Umbilical cord (tissue), 2 donors: ENCODE measurements around the gene PYHIN1. TPM values are rescaled to one million over a fixed set of nuclear protein-coding genes. Genes with fewer than 3 reads are reported as not detected.
"Not testable (repeated sequence)": the region's sequence is repeated elsewhere in the genome, so short reads cannot be mapped to it uniquely, and the experiment has no call there.

ENCODE experiments used
- DNase-seq: peaks from one replicate; pipeline ENCODE4 v3.0.0-alpha.2; 2015; ENCODE audit warnings: low spot score
- total RNA-seq: library from RNA; depleted of rRNA; stranded (reverse); fragments of >200 nt; gene quantifications from one replicate; pipeline ENCODE4 v1.2.3, GENCODE V29; 2014; ENCODE audit warnings: low replicate concordance; ENCODE audit not compliant: insufficient read depth

PYHIN1 gene
- total RNA-seq, 1 donor from 2014 or later, result 5.8 TPM

- DNase-seq, result no peak
Measured at GRCh38 chr1:158979229-158979628, 47.9 kb downstream of the PYHIN1 start.

- no peak for DNase-seq
Measured at GRCh38 chr1:158983235-158983634, 51.9 kb downstream of the PYHIN1 start.

GRCh38 chr1:158984386-158984785 is 53.0 kb downstream of the PYHIN1 start:
- DNase-seq, result no peak

GRCh38 chr1:158989424-158989823 is 58.1 kb downstream of the PYHIN1 start:
- peak; percentile 30 for DNase-seq

GRCh38 chr1:158992787-158993312 is 61.5 kb downstream of the PYHIN1 start:
- no peak for DNase-seq

GRCh38 chr1:158996998-158997397 is 65.6 kb downstream of the PYHIN1 start:
- no peak for DNase-seq

- no peak for DNase-seq
Measured at GRCh38 chr1:158998037-158998780, 66.9 kb downstream of the PYHIN1 start.

- DNase-seq, result peak; percentile 85
Measured at GRCh38 chr1:158998781-158999161, 67.4 kb downstream of the PYHIN1 start.

- peak; percentile 96 for DNase-seq
Measured at GRCh38 chr1:158999316-159000069, 68.1 kb downstream of the PYHIN1 start.

- no peak for DNase-seq
Measured at GRCh38 chr1:159000070-159000409, 68.7 kb downstream of the PYHIN1 start.

- DNase-seq, result peak; percentile 90
Measured at GRCh38 chr1:159000625-159001024, 69.3 kb downstream of the PYHIN1 start.

- DNase-seq, result no peak
Measured at GRCh38 chr1:159005161-159005560, 73.8 kb downstream of the PYHIN1 start.

GRCh38 chr1:159005676-159006075 is 74.3 kb downstream of the PYHIN1 start:
- no peak for DNase-seq

GRCh38 chr1:159006210-159006807 is 75.0 kb downstream of the PYHIN1 start:
- not testable (repeated sequence) for DNase-seq

- DNase-seq, result no peak
Measured at GRCh38 chr1:159007726-159008125, 76.4 kb downstream of the PYHIN1 start.

- no peak for DNase-seq
Measured at GRCh38 chr1:159008744-159009188, 77.4 kb downstream of the PYHIN1 start.

GRCh38 chr1:159009287-159009686 is 77.9 kb downstream of the PYHIN1 start:
- no peak for DNase-seq

GRCh38 chr1:159009704-159010361 is 78.5 kb downstream of the PYHIN1 start, which contains the start of gene IFI16:
Gene IFI16, plus strand, starts transcription at chr1:159009907. Its CDS starts 4,774 bp downstream, at chr1:159014681.
- peak; percentile 87 for DNase-seq

- no peak for DNase-seq
Measured at GRCh38 chr1:159010391-159010790, 79.0 kb downstream of the PYHIN1 start.

GRCh38 chr1:159011001-159011400 is 79.6 kb downstream of the PYHIN1 start:
- not testable (repeated sequence) for DNase-seq

GRCh38 chr1:159011751-159012150 is 80.4 kb downstream of the PYHIN1 start:
- DNase-seq, result no peak

- DNase-seq, result peak; percentile 45
Measured at GRCh38 chr1:159012495-159012894, 81.1 kb downstream of the PYHIN1 start.
